NCI-H2171 treated with DMSO at 0.1 percent for 48 hours (cell line): ENCODE data around the gene CAND2.
"Not testable (repeated sequence)": the region's sequence is repeated elsewhere in the genome, so short reads cannot be mapped to it uniquely, and the experiment has no call there.

Experiments
- DNase-seq: peaks from one replicate; lab custom pipeline; 2025; lab: John Stamatoyannopoulos, UW

Gene CAND2

DNA sequence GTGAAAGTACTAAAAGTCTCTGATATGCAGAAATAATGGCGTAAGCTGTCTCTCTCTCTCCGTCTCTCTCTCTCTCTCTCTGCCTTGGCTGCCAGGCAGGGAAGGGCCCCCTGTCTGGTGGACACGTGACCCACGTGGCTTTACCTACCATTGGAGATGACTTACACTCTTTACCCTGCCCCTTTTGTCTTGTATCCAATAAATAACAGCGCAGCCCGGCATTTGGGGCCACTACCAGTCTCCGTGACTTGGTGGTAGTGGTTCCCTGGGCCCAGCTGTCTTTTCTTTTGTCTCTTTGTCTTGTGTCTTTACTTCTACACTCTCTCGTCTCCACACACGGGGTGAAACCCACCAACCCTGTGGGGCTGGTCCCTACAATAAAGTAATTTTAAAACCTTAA is 25.2 kb upstream of the CAND2 start:
- no peak for DNase-seq

DNA sequence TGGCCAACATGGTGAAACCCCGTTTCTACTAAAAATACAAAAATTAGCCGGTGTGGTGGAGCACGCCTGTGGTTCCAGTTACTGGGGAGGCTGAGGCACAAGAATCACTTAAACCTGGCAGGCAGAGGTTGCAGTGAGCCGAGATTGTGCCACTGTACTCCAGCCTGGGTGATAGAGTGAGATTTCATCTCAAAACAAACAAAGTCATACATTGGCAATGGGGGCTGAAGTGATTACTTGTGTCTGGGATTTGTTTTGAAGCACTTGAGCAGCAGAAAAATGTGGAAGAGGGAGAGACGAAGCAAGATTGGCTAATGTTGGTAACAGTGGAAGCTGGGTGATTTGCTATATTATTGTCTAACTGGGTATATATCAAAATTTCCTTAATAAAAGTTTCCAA is 24.0 kb upstream of the CAND2 start:
- DNase-seq, result no peak

- no peak for DNase-seq
Measured at GRCh38 chr3:12773030-12773709, 23.3 kb upstream of the CAND2 start.

- DNase-seq, result no peak
Measured at GRCh38 chr3:12773710-12774086, 22.8 kb upstream of the CAND2 start.

DNA sequence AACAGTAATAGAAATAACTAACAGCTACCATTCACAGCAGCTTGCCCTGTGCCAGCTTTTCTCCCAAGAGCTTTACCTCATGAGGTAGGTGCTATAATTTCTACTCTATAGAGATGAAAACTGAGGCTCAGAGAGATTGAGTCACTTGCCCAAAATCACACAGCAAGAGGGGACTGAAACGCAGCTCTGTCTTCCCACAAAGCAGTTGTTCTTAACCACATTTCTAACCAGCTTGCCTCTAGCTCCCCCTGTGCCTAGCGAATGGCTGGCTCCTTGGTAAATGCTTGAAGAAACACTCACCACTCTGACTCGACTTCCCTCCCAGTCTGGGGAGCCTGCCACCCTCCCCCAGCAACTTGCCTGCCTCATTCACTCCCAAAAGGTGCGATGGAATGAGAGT is 21.9 kb upstream of the CAND2 start:
- no peak for DNase-seq

GRCh38 chr3:12775226-12775625 is 21.3 kb upstream of the CAND2 start:
- DNase-seq, result no peak

GRCh38 chr3:12775970-12776369 is 20.5 kb upstream of the CAND2 start:
- not testable (repeated sequence) for DNase-seq

DNA sequence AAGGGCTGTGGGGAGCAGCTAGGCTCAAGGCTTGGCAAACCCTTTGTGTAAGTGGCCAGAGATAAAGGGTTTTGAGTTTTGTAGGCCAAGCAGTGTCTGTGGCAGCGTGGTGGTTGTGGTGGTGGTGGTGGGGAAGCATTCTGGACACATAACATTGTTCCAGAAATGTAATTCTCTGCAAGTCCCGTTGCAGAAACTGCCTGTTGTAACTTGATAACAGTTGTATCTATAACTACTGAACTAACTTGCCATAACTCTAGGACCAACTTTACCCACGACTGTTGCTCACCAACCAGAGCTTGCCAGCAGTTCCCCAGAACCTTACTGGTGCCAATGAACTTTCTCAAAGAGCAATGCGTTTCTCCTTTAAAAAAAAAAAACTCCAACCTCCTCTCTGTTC is 19.3 kb upstream of the CAND2 start:
- no peak for DNase-seq

GRCh38 chr3:12780751-12781150 is 15.7 kb upstream of the CAND2 start:
- no peak for DNase-seq

DNA sequence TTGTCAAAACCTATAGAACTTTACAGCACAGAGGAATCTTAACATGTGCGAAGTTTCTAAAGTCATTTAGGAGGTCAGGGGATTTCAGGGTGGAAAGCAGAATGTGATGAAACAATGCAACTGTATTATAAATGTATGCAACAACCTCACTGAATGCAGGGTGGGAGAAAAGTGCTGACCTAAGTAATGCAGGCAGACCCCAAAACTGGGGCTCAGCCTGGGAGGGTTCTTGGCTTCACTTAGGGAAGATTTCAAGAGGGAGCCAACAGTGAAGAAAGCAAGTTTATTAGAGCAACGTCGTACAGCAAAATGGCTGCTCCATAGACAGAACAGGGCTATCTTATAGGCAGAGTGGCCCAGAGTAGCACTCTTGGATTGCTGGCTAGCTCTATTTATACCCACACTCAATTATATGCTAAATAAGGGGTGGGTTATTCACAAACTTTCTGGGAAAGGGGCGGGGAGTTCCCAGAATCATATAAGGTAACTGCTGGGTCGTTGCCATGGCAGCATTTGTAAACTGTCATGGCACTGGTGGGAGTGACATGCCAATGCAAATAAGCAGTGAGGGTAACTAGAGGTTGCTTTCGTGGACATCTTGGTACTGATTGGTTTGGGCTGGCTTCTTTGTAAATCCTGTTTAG is 14.2 kb upstream of the CAND2 start:
- DNase-seq, result no peak

GRCh38 chr3:12785096-12785495 is 11.4 kb upstream of the CAND2 start:
- no peak for DNase-seq

DNA sequence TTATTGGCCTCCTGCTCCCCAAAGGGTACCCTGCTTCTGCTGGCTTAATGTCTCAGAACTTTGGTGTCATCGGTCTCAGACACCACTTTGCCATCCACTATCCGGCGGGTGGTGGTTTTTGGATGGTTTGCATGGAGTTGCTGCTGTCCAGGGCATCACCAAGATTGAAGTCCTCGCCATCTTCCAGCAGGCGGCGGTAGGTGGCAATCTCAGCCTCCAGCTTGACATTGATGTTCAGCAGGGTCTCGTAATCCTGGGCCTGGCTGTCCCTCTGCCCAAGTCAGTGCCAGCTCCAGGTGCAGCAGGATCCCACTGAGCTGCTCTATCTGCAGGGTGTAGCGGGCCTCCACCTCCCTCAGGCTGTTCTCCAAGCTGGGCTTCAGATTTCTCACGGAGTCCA is 9.1 kb upstream of the CAND2 start:
- not testable (repeated sequence) for DNase-seq

DNA sequence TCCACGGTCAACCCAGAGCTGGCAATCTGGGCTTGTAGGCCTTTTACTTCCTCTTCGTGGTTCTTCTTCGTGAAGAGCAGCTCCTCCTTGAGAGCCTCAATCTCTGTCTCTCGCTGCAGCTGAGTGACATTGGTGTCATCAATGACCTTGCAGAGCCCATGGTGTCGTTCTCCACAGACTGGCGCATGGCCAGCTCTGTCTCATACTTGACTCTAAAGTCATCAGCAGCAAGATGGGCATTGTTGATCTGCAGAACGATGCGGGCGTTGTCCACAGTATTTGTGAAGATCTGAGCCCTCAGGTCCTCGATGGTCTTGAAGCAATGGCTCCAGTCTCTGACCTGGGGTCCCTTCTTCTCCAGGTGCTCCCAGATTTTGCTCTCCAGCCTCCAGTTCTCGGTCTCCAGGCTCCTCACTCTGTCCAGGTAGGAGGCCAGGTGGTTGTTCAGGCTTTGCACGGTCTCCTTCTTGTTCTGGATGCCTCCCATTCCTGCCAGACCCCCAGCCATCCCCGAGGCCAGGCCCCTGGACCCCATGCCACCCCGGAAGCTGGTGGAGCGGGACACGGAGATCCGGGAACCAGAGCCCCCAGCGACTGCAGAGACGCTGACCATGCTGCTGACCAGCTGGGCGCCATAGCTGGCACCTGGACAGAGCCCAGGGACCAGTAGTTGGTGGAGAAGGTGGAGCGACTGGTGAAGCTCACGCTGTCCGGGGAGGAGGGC is 8.4 kb upstream of the CAND2 start:
- DNase-seq, result not testable (repeated sequence)

GRCh38 chr3:12791430-12791829 is 5.0 kb upstream of the CAND2 start:
- DNase-seq, result no peak

DNA sequence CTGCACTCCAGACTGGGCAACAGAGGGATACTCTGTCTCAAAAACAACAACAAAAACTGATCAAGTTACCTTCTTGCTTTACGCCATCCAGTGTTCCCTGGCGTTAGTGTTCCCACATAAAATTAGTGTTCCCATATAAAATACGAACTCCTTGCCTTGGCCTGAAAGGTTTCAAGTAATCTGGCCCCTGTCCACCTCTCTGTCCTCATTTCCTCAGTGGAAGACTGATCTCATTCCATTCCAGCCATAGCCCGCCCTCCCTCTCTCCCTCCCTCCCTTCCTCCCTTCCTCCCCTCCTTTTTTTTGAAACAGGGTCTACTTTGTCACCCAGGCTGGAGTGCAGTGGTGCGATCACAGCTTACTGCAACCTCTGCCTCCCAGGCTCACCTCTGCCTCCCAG is 2.8 kb upstream of the CAND2 start:
- DNase-seq, result no peak

DNA sequence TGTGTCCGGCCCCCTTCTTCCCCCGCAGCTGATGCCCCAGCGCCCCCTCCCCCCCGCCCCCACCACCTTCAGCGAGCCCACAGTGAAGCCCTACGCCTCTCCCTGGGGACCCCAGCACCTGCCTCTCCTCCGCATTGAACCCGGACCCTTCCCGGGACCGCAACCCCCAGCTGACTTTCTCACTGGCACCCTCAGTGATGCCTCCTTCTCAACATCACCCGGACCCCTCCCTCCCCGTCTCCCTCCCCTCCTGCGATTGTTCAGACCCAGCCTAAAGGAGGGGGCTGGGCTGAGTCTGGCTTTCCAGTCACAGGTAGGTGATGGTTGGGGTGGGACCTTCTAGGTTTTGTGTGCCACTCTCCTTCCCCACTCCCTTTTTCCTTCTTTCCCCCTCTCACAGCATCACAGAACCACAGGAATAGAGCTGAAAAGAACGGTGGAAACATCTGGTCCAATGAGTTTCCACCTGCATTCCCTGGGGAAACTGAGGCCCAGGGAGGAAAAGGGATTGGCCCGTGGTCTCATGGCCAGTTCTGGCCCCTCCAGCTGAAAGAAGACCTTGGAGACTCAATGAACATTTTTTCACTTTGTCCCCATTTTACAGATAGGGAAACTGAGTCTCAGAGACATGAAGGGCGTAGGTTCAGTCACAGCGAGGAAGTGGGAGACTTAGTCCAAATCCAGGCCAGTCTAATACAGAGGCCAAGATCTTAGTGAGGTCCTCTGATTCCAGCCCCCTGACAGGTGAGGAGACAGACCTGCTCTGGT is 828 bp downstream of the CAND2 start:
- DNase-seq, result peak; percentile 25

DNA sequence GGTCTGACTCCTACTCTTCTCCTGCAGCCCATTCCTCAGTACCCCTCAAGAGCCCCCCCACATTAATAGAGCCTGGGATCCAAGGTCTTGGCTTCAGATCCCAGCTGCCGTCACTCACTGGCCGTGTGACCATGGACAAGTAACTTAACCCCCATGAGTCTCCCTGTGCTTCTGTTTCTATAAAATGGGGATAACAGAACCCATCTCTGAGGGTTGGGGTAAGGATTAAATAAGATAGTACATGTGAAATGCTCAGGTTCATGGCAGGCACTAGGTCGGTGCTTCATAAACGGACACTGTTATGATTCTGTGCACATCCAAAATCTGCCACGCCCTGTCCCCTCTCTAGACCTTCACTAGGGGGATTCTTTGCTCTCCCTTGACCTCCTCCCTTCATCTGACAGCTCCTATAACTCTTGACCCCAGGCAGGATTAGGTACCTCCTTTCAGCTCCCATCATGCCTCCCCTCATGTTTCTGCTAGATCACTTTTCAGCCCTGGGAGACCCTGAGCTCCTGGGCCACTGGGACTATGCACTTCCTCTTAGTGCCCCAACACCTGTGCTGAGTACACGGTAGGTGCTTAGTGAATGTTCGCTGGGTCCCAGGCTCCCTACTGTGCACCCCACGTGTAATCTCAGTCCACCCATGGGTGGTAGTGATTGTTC is 1.5 kb downstream of the CAND2 start:
- no peak for DNase-seq

GRCh38 chr3:12798559-12799179 is 2.2 kb downstream of the CAND2 start:
- no peak for DNase-seq

- no peak for DNase-seq
Measured at GRCh38 chr3:12799525-12800440, 3.3 kb downstream of the CAND2 start.

- DNase-seq, result no peak
Measured at GRCh38 chr3:12803371-12803770, 6.9 kb downstream of the CAND2 start.

DNA sequence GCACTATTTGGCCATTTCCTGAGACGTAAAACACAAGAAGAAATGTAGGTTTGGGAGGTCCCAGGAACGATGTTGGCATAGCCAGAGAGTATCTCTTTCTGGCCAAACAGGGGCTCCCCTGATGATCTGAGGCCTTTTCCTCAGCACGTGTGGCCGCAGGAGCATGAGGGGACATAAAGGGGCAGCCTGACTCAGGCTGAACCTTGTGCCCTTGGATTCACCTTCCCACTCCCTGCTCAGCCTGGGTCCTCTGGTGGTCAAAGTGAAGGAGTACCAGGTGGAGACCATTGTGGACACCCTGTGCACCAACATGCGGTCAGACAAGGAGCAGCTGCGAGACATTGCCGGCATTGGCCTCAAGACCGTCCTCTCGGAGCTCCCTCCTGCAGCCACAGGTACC is 10.6 kb downstream of the CAND2 start:
- no peak for DNase-seq
